ENCODE data around the gene BMAL1.

The BMAL1 gene

GRCh38 chr11:13287036-13287435, 9.4 kb downstream of the BMAL1 start:
- Histone ChIP-seq H3K9me3 (ENCODE audit: control insufficient read depth, insufficient read depth, low read length) (no peaks in the 10 kb centered on the region), H3K36me3 (ENCODE audit: control insufficient read depth, low read length) (no peaks in the 10 kb centered on the region), H3K4me3 (ENCODE audit: low read length) (no peak overlapping the region), H3K4me1 (ENCODE audit: control insufficient read depth, low read length) (no peaks in the 10 kb centered on the region), H3F3A (ENCODE audit: control insufficient read depth, insufficient read depth) (no peaks in the 10 kb centered on the region), H3K79me2 (ENCODE audit: control insufficient read depth, low read length) (no peaks in the 10 kb centered on the region), H3K27me3 (ENCODE audit: control insufficient read depth, low read length) (no peaks in the 10 kb centered on the region), H3K27ac (ENCODE audit: low read depth, low read length) (no peak overlapping the region), H4K20me1 (ENCODE audit: control insufficient read depth, insufficient read depth, low read depth, low read length) (no peaks in the 10 kb centered on the region), H3K4me2 (ENCODE audit: low read length) (no peak overlapping the region), H3K9me2 (replicated peaks; ENCODE audit: control insufficient read depth, low read length) (no peaks in the 10 kb centered on the region)
- TF ChIP-seq CTCF (IDR thresholded peaks at IDR 0.05; ENCODE audit: low read depth, low read length, poor library complexity, severe bottlenecking) = no peak
- no peak for TF ChIP-seq EZH2phosphoT487 (IDR thresholded peaks at IDR 0.05; ENCODE audit: borderline replicate concordance, low read length)

GRCh38 chr11:13287681-13288080, 10.1 kb downstream of the BMAL1 start:
- H3K79me2 ChIP-seq (ENCODE audit: control insufficient read depth, low read length) = no peaks in the 10 kb centered on the region
- no peaks in the 10 kb centered on the region for H3K9me2 ChIP-seq (replicated peaks; ENCODE audit: control insufficient read depth, low read length)
- no peaks in the 10 kb centered on the region for H3K9me3 ChIP-seq (ENCODE audit: control insufficient read depth, insufficient read depth, low read length)
- no peak overlapping the region for H3K27ac ChIP-seq (ENCODE audit: low read depth, low read length)
- H3K36me3 ChIP-seq (ENCODE audit: control insufficient read depth, low read length) = no peaks in the 10 kb centered on the region
- no peaks in the 10 kb centered on the region for H3K4me1 ChIP-seq (ENCODE audit: control insufficient read depth, low read length)
- TF ChIP-seq CTCF (IDR thresholded peaks at IDR 0.05; ENCODE audit: low read depth, low read length, poor library complexity, severe bottlenecking) (no peak), EZH2phosphoT487 (IDR thresholded peaks at IDR 0.05; ENCODE audit: borderline replicate concordance, low read length) (no peak)
- no peaks in the 10 kb centered on the region for H3K27me3 ChIP-seq (ENCODE audit: control insufficient read depth, low read length)
- H3F3A ChIP-seq (ENCODE audit: control insufficient read depth, insufficient read depth) = no peaks in the 10 kb centered on the region
- H4K20me1 ChIP-seq (ENCODE audit: control insufficient read depth, insufficient read depth, low read depth, low read length) = no peaks in the 10 kb centered on the region
- H3K4me2 ChIP-seq (ENCODE audit: low read length) = no peak overlapping the region
- no peak overlapping the region for H3K4me3 ChIP-seq (ENCODE audit: low read length)

GRCh38 chr11:13288375-13289029, 10.9 kb downstream of the BMAL1 start:
- H3K9me2 ChIP-seq (replicated peaks; ENCODE audit: control insufficient read depth, low read length) = no peaks in the 10 kb centered on the region
- H4K20me1 ChIP-seq (ENCODE audit: control insufficient read depth, insufficient read depth, low read depth, low read length) = no peaks in the 10 kb centered on the region
- TF ChIP-seq CTCF (IDR thresholded peaks at IDR 0.05; ENCODE audit: low read depth, low read length, poor library complexity, severe bottlenecking) (no peak), EZH2phosphoT487 (IDR thresholded peaks at IDR 0.05; ENCODE audit: borderline replicate concordance, low read length) (no peak)
- no peaks in the 10 kb centered on the region for H3K36me3 ChIP-seq (ENCODE audit: control insufficient read depth, low read length)
- H3K4me2 ChIP-seq (ENCODE audit: low read length) = no peak overlapping the region
- no peaks in the 10 kb centered on the region for H3K27me3 ChIP-seq (ENCODE audit: control insufficient read depth, low read length)
- H3K79me2 ChIP-seq (ENCODE audit: control insufficient read depth, low read length) = no peaks in the 10 kb centered on the region
- H3F3A ChIP-seq (ENCODE audit: control insufficient read depth, insufficient read depth) = no peaks in the 10 kb centered on the region
- no peak overlapping the region for H3K4me3 ChIP-seq (ENCODE audit: low read length)
- no peaks in the 10 kb centered on the region for H3K9me3 ChIP-seq (ENCODE audit: control insufficient read depth, insufficient read depth, low read length)
- H3K27ac ChIP-seq (ENCODE audit: low read depth, low read length) = no peak overlapping the region
- H3K4me1 ChIP-seq (ENCODE audit: control insufficient read depth, low read length) = no peaks in the 10 kb centered on the region
